Measurements from ENCODE around the gene TREX2. TPM values are rescaled to one million over a fixed set of nuclear protein-coding genes. Genes with fewer than 3 reads are reported as not detected.

The TREX2 gene
- total and polyA plus RNA-seq, 5 experiments from 2014 or later: 0.30 to 5.5 (median 1.2) TPM

GRCh38 chrX:153473126-153473525 is 27.3 kb upstream of the TREX2 start:
- ATAC-seq (no peak), DNase-seq (no peak)
- H3K4me1 Mint-ChIP-seq: peaks cover 0 to 20% (median 11%) of the 10 kb centered on the region in 4 donors
- peaks cover 0 to 1% (median 0%) of the 10 kb centered on the region in 9 donors for H3K9me3 Mint-ChIP-seq
- no peaks in the 10 kb centered on the region for H3K36me3 Mint-ChIP-seq
- H3K4me3 Mint-ChIP-seq: peak overlapping the region in 8 of 10 donors; percentile 37 to 74 (median 56)
- POLR2A ChIA-PET: interaction anchor here (1.0 kb wide), 1 partner anchor 34 kb away, joined by 3 read pairs; no protein-coding TSS in a partner anchor
- H3K27ac Mint-ChIP-seq: peak overlapping the region in 4 of 10 donors; percentile 60 to 69 (median 66)
- no peaks in the 10 kb centered on the region for H3K27me3 Mint-ChIP-seq

GRCh38 chrX:153471663-153472280 is 25.9 kb upstream of the TREX2 start:
- Mint-ChIP-seq H3K36me3 (peaks cover 0 to 4% (median 0%) of the 10 kb centered on the region in 3 donors), H3K9me3 (peaks cover 0 to 3% (median 0%) of the 10 kb centered on the region in 9 donors), H3K27me3 (no peaks in the 10 kb centered on the region), H3K4me1 (peaks cover 5 to 25% (median 16%) of the 10 kb centered on the region in 4 donors), H3K4me3 (peak overlapping the region in 2 of 10 donors; percentile 7 to 77), H3K27ac (peak overlapping the region in 4 of 10 donors; percentile 57 to 81 (median 67))
- no peak for ATAC-seq
- no peak for DNase-seq
- POLR2A ChIA-PET: no interaction called here

- POLR2A ChIA-PET: interaction anchor here (0.7 kb wide), 1 partner anchor 37 kb away, joined by 3 read pairs; no protein-coding TSS in a partner anchor
- Mint-ChIP-seq H3K27ac (peak within 1 kb of the TSS in 9 of 10 donors; percentile 16 to 90 (median 79)), H3K4me3 (peak within 1 kb of the TSS; percentile 74 to 90 (median 82)), H3K9me3 (peaks cover 0 to 3% (median 0%) of the 10 kb centered on the region in 9 donors), H3K27me3 (no peaks in the 10 kb centered on the region), H3K36me3 (peaks cover 0 to 4% (median 0%) of the 10 kb centered on the region in 3 donors), H3K4me1 (peaks cover 5 to 25% (median 13%) of the 10 kb centered on the region in 4 donors)
- peak; percentile 77 to 85 for ATAC-seq
- DNase-seq: peak; percentile 75 to 92 (median 82)
Measured at GRCh38 chrX:153470411-153471363, 24.8 kb upstream of the TREX2 start, which contains the start of gene HAUS7. HAUS7 (minus strand) TSS chrX:153470576; CDS start chrX:153470557, 19 bp downstream.

- Mint-ChIP-seq H3K36me3 (peaks cover 0 to 4% (median 0%) of the 10 kb centered on the region in 3 donors), H3K9me3 (peaks cover 0 to 3% (median 0%) of the 10 kb centered on the region in 9 donors), H3K4me1 (peaks cover 5 to 23% (median 13%) of the 10 kb centered on the region in 4 donors), H3K27me3 (no peaks in the 10 kb centered on the region), H3K4me3 (peak overlapping the region; percentile 74 to 90 (median 82)), H3K27ac (peak overlapping the region in 9 of 10 donors; percentile 16 to 85 (median 79))
- POLR2A ChIA-PET: interaction anchor here (0.7 kb wide), 1 partner anchor 38 kb away, joined by 3 read pairs; no protein-coding TSS in a partner anchor
- peak in 3 of 10 donors; percentile 12 to 74 (median 43) for DNase-seq
- ATAC-seq: peak; percentile 42 to 47
Measured at GRCh38 chrX:153469811-153470410, 24.1 kb upstream of the TREX2 start.

- Mint-ChIP-seq H3K4me3 (peak overlapping the region in 2 of 10 donors; percentile 14 to 71), H3K27me3 (no peaks in the 10 kb centered on the region), H3K4me1 (peaks cover 5 to 20% (median 12%) of the 10 kb centered on the region in 4 donors), H3K36me3 (peaks cover 0 to 15% (median 0%) of the 10 kb centered on the region in 3 donors), H3K27ac (no peak overlapping the region), H3K9me3 (peaks cover 0 to 3% (median 0%) of the 10 kb centered on the region in 9 donors)
- no peak for DNase-seq
- ATAC-seq: no peak
- POLR2A ChIA-PET: interaction anchor here (0.6 kb wide), 1 partner anchor 430 kb away, joined by 4 read pairs; no protein-coding TSS in a partner anchor
Measured at GRCh38 chrX:153468008-153468580, 22.2 kb upstream of the TREX2 start.

DNA sequence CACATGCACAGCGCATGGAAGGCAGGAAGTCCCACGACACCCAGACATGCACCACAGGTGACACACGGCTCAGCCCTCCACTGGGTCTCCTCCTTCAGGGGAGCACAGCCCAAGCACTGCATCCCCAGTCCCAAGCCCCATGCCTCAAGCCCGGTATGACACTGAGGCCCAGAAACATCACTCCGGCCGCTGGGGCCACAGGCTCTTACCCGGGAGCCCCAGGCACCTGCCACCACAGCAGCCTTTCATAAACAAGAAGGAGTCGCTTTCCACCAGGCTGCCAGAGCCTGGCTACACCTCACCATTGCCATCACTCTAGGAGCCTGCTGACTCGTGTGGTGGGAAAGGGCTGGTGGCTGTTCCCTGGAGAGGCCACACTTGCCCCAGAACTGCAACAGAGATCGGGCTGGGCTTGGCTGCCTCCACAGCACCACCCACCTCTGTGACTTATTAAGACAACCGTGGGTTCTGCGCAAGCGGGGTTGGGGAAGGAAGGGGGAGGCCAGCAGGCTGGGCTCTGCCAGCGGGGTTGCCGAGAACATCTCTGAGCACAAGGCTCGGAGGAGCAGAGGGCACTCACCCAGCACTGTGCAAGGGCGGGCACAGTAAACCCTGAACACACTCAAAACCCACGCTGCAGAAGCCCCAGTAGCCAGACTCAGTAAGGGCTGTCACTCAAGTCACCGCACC is 20.0 kb upstream of the TREX2 start:
- POLR2A ChIA-PET: no interaction called here
- no peak for ATAC-seq
- no peak overlapping the region for H3K27ac Mint-ChIP-seq

GRCh38 chrX:153464116-153464515 is 18.3 kb upstream of the TREX2 start:
- Mint-ChIP-seq H3K9me3 (peaks cover 0 to 3% (median 0%) of the 10 kb centered on the region in 9 donors), H3K4me1 (peaks cover 4 to 15% (median 11%) of the 10 kb centered on the region in 4 donors), H3K36me3 (peaks cover 0 to 37% (median 3%) of the 10 kb centered on the region in 3 donors), H3K27ac (no peak overlapping the region), H3K27me3 (no peaks in the 10 kb centered on the region), H3K4me3 (no peak overlapping the region)
- ATAC-seq: no peak
- DNase-seq: no peak
- POLR2A ChIA-PET: no interaction called here

More for the DNA sequence above, 20.0 kb upstream of the TREX2 start:
- Mint-ChIP-seq H3K27me3 (no peaks in the 10 kb centered on the region), H3K36me3 (peaks cover 0 to 29% (median 0%) of the 10 kb centered on the region in 3 donors), H3K9me3 (peaks cover 0 to 3% (median 0%) of the 10 kb centered on the region in 9 donors), H3K4me1 (peaks cover 6 to 17% (median 11%) of the 10 kb centered on the region in 4 donors), H3K4me3 (no peak overlapping the region)
- no peak for DNase-seq

DNA sequence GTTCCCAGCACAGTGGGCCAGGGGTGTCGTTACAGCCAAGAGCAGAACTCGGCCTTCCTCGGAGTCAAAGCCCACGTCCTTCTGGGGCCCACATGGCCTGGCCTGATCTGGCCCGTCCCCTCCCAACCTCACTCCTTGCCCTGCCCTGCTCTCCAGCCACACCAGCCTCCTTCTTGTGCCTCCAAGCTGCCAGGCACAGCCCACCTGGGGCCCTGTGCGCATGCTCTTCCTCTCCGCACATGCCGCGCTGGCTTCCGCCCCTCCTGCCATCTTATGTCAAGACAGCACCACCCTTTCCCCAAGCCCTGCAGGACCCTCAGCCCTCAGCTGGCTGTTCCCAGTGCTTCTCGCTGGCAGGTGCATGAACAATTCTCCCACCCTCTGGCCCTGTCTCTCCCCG is 17.7 kb upstream of the TREX2 start:
- peaks cover under 1 to 42% (median 5%) of the 10 kb centered on the region in 3 donors for H3K36me3 Mint-ChIP-seq
- POLR2A ChIA-PET: no interaction called here
- no peaks in the 10 kb centered on the region for H3K27me3 Mint-ChIP-seq
- peak overlapping the region in 1 of 10 donors; percentile 74 for H3K27ac Mint-ChIP-seq
- peaks cover 0 to 3% (median 0%) of the 10 kb centered on the region in 9 donors for H3K9me3 Mint-ChIP-seq
- H3K4me1 Mint-ChIP-seq: peaks cover 0 to 15% (median 8%) of the 10 kb centered on the region in 4 donors
- no peak for DNase-seq
- H3K4me3 Mint-ChIP-seq: no peak overlapping the region
- no peak for ATAC-seq

GRCh38 chrX:153463031-153463430 is 17.2 kb upstream of the TREX2 start:
- Mint-ChIP-seq H3K4me3 (no peak overlapping the region), H3K27me3 (no peaks in the 10 kb centered on the region), H3K27ac (no peak overlapping the region), H3K9me3 (peaks cover 0 to 3% (median 0%) of the 10 kb centered on the region in 9 donors), H3K36me3 (peaks cover 3 to 45% (median 5%) of the 10 kb centered on the region in 3 donors), H3K4me1 (peaks cover 0 to 14% (median 8%) of the 10 kb centered on the region in 4 donors)
- no peak for ATAC-seq
- POLR2A ChIA-PET: no interaction called here
- peak in 1 of 10 donors; percentile 45 for DNase-seq

GRCh38 chrX:153462291-153462690 is 16.4 kb upstream of the TREX2 start:
- Mint-ChIP-seq H3K27me3 (no peaks in the 10 kb centered on the region), H3K9me3 (no peaks in the 10 kb centered on the region), H3K4me3 (no peak overlapping the region), H3K36me3 (peaks cover 3 to 41% (median 5%) of the 10 kb centered on the region in 3 donors), H3K27ac (no peak overlapping the region), H3K4me1 (peaks cover 0 to 7% (median 5%) of the 10 kb centered on the region in 4 donors)
- no peak for DNase-seq
- ATAC-seq: no peak
- POLR2A ChIA-PET: no interaction called here

DNA sequence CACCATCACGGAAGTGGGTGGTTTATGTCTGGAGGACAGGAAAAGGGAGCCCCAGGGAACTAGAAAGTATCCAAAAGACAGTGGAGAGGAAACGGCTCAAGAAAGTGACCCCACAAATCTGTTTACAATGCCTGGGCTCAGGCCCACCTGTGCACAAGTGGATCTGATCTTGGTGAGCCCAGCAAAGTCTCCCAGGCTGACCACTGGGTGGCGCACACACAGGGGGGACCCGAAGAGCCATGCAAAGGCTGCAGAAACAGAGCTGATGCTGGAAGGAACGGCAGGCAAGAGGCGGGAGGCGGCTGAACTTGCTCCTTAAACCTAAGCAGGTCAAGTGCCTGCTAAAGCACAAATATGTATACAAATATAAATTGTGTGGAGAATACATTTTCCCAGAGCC is 15.0 kb upstream of the TREX2 start:
- Mint-ChIP-seq H3K9me3 (no peaks in the 10 kb centered on the region), H3K27me3 (no peaks in the 10 kb centered on the region), H3K4me1 (peaks cover 0 to 6% (median 3%) of the 10 kb centered on the region in 4 donors), H3K36me3 (peaks cover 3 to 42% (median 5%) of the 10 kb centered on the region in 3 donors), H3K27ac (peak overlapping the region in 1 of 10 donors; percentile 79), H3K4me3 (no peak overlapping the region)
- peak in 9 of 10 donors; percentile 10 to 76 (median 37) for DNase-seq
- POLR2A ChIA-PET: no interaction called here
- ATAC-seq: peak; percentile 55 to 66
